Keratinocyte (primary cell): Measurements from ENCODE around the gene RSKR. TPM values are rescaled to one million over a fixed set of nuclear protein-coding genes. Genes with fewer than 3 reads are reported as not detected.

ENCODE experiments used
- DNase-seq: peaks from one replicate; pipeline ENCODE4 v3.0.0-alpha.2; 2011; ENCODE audit warnings: low read depth, missing footprints, low spot score
- FAIRE-seq: peaks from 2 replicates; lab custom pipeline; 2011; peaks lifted over from hg19 to GRCh38; lab: Jason Lieb, UNC
- H2AFZ ChIP-seq: 2 replicates; pipeline ENCODE4 v1.6.0; 2012; ENCODE audit warnings: low read length, control low read depth, inconsistent platforms; ENCODE audit not compliant: control insufficient read depth
- H3K27ac ChIP-seq: 2 replicates; pipeline ENCODE4 v1.5.1; 2011; ENCODE audit warnings: low read length; ENCODE audit not compliant: control insufficient read depth, insufficient read depth
- H3K27me3 ChIP-seq: 3 replicates; pipeline ENCODE4 v1.6.0; 2011; ENCODE audit warnings: low read length; ENCODE audit not compliant: control insufficient read depth, insufficient read depth; ENCODE audit errors: extremely low read depth
- H3K36me3 ChIP-seq, 2 experiments: 2 replicates in 1 of 2; 3 replicates in 1 of 2; pipeline ENCODE4 v1.5.1; 2011; ENCODE audit warnings: low read length in 2 of 2, mild to moderate bottlenecking in 1 of 2; ENCODE audit not compliant: control insufficient read depth in 2 of 2, insufficient read depth in 2 of 2; ENCODE audit errors: extremely low read depth in 1 of 2
- H3K4me1 ChIP-seq: 3 replicates; pipeline ENCODE4 v1.5.1; 2011; ENCODE audit warnings: low read length; ENCODE audit not compliant: control insufficient read depth, insufficient read depth; ENCODE audit errors: extremely low read depth
- H3K4me2 ChIP-seq: 3 replicates; pipeline ENCODE4 v1.6.0; 2011; ENCODE audit warnings: low read depth, low read length; ENCODE audit not compliant: control insufficient read depth, insufficient read depth; ENCODE audit errors: extremely low read depth
- H3K4me3 ChIP-seq, 3 experiments: fragments of 200-600 bp in 1 of 3; sonication (generic) in 1 of 3; 2 replicates in 2 of 3; 3 replicates in 1 of 3; pipeline ENCODE4 v1.5.1; 2011 to 2016; ENCODE audit warnings: low read length in 3 of 3, mild to moderate bottlenecking in 3 of 3, control low read depth in 2 of 3, inconsistent platforms in 1 of 3, low read depth in 1 of 3, mixed read lengths in 1 of 3, mixed run types in 1 of 3, moderate library complexity in 1 of 3; ENCODE audit not compliant: control insufficient read depth in 2 of 3, insufficient read depth in 2 of 3; ENCODE audit errors: extremely low read depth in 1 of 3
- H3K79me2 ChIP-seq: 2 replicates; pipeline ENCODE4 v1.6.0; 2012; ENCODE audit warnings: low read length; ENCODE audit not compliant: control insufficient read depth, insufficient read depth
- H3K9ac ChIP-seq: 3 replicates; pipeline ENCODE4 v1.6.0; 2011; ENCODE audit warnings: low read length; ENCODE audit not compliant: control insufficient read depth, insufficient read depth; ENCODE audit errors: extremely low read depth
- H3K9me1 ChIP-seq: 3 replicates; pipeline ENCODE4 v1.6.0; 2011; ENCODE audit warnings: low read length; ENCODE audit not compliant: control insufficient read depth, insufficient read depth; ENCODE audit errors: extremely low read depth
- H3K9me3 ChIP-seq: 2 replicates; pipeline ENCODE4 v1.5.1; 2012; ENCODE audit warnings: low read depth, low read length; ENCODE audit not compliant: control insufficient read depth
- H4K20me1 ChIP-seq: 3 replicates; pipeline ENCODE4 v1.6.0; 2011; ENCODE audit warnings: low read length; ENCODE audit not compliant: control insufficient read depth, insufficient read depth; ENCODE audit errors: extremely low read depth
- CTCF ChIP-seq, 3 experiments: IDR thresholded peaks in 1 of 3; conservative IDR thresholded peaks in 1 of 3; optimal IDR thresholded peaks in 1 of 3; 2 replicates in 2 of 3; 3 replicates in 1 of 3; pipeline versions ENCODE3 to v1.5.1; 2011; ENCODE audit warnings: low read length in 3 of 3, mild to moderate bottlenecking in 3 of 3, moderate library complexity in 2 of 3, control low read depth in 1 of 3, inconsistent platforms in 1 of 3; ENCODE audit not compliant: insufficient read depth in 2 of 3; ENCODE audit errors: extremely low read depth in 1 of 3
- EZH2 ChIP-seq: IDR thresholded peaks from one replicate; pipeline ENCODE4 v1.6.1; 2012; ENCODE audit warnings: inconsistent platforms, mild to moderate bottlenecking, low read length, moderate library complexity
- dilution Hi-C: fragments of 300-500 bp; cut with MboI; formaldehyde crosslinking; loops from one replicate; pipeline ENCODE4 v1.7.0; 2020; ENCODE audit warnings: low sequenced_read_pairs; ENCODE audit not compliant: extremely low pct_ligation_motif_present
- polyA plus RNA-seq, 5 experiments: library from polyadenylated mRNA; depleted of rRNA in 3 of 5; stranded (reverse) in 3 of 5; stranded (forward) in 1 of 5; unstranded in 1 of 5; fragments of >200 nt; gene quantifications; 1 replicate in 1 of 5; 2 replicates in 3 of 5; 3 replicates in 1 of 5; pipeline versions ENCODE4 v1.2.1 to v1.2.3, GENCODE V29; 2011 to 2012; ENCODE audit warnings: missing spikeins in 2 of 5, low read depth in 1 of 5, low replicate concordance in 1 of 5

The RSKR gene
- polyA plus RNA-seq, 1 donor (not counting 4 experiments of a cell fraction or from before 2014, with no cell fraction given): 6.6 TPM

DNA sequence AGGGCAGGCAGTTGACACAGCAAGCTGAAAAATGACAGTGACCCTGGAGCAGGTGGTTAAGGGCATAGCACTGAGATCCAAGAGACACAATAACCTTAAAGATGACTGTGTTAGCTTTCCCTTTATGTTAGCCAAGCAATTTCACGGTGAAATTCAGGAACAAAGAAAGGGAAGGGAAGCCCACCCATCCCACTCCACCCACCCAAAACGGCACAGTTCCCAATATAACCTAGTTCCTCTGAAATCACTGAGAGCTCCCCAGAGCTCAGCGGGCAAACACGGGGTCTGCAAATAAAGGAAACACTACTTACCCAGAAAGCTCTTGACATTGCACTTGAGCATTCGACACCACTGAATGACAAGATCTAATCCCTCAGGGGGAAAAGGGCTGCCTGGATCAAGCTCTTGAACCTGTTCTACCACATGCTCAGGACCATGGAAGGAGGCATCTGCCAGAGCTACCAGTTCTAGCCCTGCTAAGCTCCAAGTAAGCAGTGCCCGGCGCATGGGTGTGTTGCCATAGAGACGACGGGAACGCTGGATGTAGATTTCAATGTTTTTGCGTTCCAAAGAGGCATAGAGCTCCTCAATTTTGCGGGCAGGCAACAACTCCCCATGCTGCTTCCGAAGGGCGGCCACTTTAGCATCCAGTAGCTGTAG is 20.4 kb upstream of the RSKR start:
- Histone ChIP-seq H3K4me1 (no peaks in the 10 kb centered on the region), H3K27ac (no peak overlapping the region), H3K27me3 (no peaks in the 10 kb centered on the region), H2AFZ (no peak overlapping the region), H3K4me3 (no peak overlapping the region), H3K4me2 (no peak overlapping the region), H3K9me1 (no peaks in the 10 kb centered on the region), H3K79me2 (peaks cover 30% of the 10 kb centered on the region), H3K9me3 (no peaks in the 10 kb centered on the region), H3K36me3 (peaks cover 57 to 66% of the 10 kb centered on the region in 2 experiments), H4K20me1 (peaks cover 7% of the 10 kb centered on the region), H3K9ac (no peak overlapping the region)
- DNase-seq (no peak), FAIRE-seq (no peak)
- TF ChIP-seq CTCF (optimal IDR thresholded peaks at IDR 0.05 in 1 of 3, IDR thresholded peaks at IDR 0.05 in 1 of 3, conservative IDR thresholded peaks at IDR 0.05 in 1 of 3; ENCODE audit: extremely low read depth in 1 of 3, insufficient read depth in 2 of 3, low read length in 3 of 3): no peak
- no peak for TF ChIP-seq EZH2
- dilution Hi-C loops: no loop called here

- H3K9ac ChIP-seq: no peak overlapping the region
- H2AFZ ChIP-seq: no peak overlapping the region
- dilution Hi-C loops: no loop called here
- H3K27ac ChIP-seq: no peak overlapping the region
- no peak overlapping the region for H3K4me2 ChIP-seq
- no peaks in the 10 kb centered on the region for H3K9me1 ChIP-seq
- H3K4me3 ChIP-seq: no peak overlapping the region
- no peaks in the 10 kb centered on the region for H3K9me3 ChIP-seq
- no peaks in the 10 kb centered on the region for H3K79me2 ChIP-seq
- FAIRE-seq (no peak), DNase-seq (no peak)
- TF ChIP-seq CTCF (optimal IDR thresholded peaks at IDR 0.05 in 1 of 3, IDR thresholded peaks at IDR 0.05 in 1 of 3, conservative IDR thresholded peaks at IDR 0.05 in 1 of 3; ENCODE audit: extremely low read depth in 1 of 3, insufficient read depth in 2 of 3, low read length in 3 of 3) (no peak), EZH2 (no peak)
- no peaks in the 10 kb centered on the region for H3K27me3 ChIP-seq
- peaks cover 40 to 50% of the 10 kb centered on the region in 2 experiments for H3K36me3 ChIP-seq
- H4K20me1 ChIP-seq: no peaks in the 10 kb centered on the region
- no peaks in the 10 kb centered on the region for H3K4me1 ChIP-seq
These were observed 12.8 kb upstream of the RSKR start for GRCh38 chr17:28626818-28627217.
